ENCODE data around the gene PRR9.

DNA sequence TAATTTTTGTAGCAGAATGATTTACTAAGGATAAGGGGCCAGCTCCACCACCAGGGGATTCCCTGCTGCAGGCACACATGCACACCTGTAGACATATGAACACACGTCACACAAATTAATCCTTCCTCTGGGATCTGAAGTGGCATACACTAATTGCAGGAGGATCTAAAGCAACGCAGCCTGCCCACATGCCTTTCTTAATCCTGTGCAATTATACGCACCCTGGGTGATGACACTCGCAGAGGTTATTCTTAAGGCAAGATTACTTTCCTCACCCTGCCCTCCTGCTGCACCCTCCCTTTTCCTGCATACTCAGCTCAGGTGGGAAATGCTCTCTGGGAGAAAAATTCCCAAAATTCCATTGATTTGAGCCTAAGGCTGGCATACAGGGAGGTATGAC, 34.6 kb downstream of the PRR9 start:
- TF ChIP-seq, protein P1, sequence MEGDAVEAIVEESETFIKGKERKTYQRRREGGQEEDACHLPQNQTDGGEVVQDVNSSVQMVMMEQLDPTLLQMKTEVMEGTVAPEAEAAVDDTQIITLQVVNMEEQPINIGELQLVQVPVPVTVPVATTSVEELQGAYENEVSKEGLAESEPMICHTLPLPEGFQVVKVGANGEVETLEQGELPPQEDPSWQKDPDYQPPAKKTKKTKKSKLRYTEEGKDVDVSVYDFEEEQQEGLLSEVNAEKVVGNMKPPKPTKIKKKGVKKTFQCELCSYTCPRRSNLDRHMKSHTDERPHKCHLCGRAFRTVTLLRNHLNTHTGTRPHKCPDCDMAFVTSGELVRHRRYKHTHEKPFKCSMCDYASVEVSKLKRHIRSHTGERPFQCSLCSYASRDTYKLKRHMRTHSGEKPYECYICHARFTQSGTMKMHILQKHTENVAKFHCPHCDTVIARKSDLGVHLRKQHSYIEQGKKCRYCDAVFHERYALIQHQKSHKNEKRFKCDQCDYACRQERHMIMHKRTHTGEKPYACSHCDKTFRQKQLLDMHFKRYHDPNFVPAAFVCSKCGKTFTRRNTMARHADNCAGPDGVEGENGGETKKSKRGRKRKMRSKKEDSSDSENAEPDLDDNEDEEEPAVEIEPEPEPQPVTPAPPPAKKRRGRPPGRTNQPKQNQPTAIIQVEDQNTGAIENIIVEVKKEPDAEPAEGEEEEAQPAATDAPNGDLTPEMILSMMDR (conservative IDR thresholded peaks at IDR 0.05; ENCODE audit: low read length) = no peak
- TF ChIP-seq EZH2phosphoT487 (IDR thresholded peaks at IDR 0.05; ENCODE audit: borderline replicate concordance, low read depth, low read length) = no peak

Data from OCI-LY7 (cell line).